SK-N-SH (cell line): ENCODE data around the gene MBP. TPM values are rescaled to one million over a fixed set of nuclear protein-coding genes. Genes with fewer than 3 reads are reported as not detected.

Experiments used
- CTCF ChIA-PET: fragments of 300-600, 350-600 bp; formaldehyde crosslinking; extraction: SDS; loops from one replicate; lab custom pipeline; 2021; lab: Yijun Ruan, JAX
- POLR2A ChIA-PET: fragments of 350-600 bp; sonication (Branson Sonifier 250); formaldehyde crosslinking; extraction: SDS; loops from one replicate; lab custom pipeline; 2020; ENCODE audit warnings: antibody characterized with exemption, inconsistent platforms; lab: Yijun Ruan, JAX
- DNase-seq: peaks from one replicate; pipeline ENCODE4 v3.0.0; 2012
- H2AFZ ChIP-seq: fragments of 200-600 bp; sonication (generic); 2 replicates; pipeline ENCODE4 v1.8.1; 2016; ENCODE audit warnings: antibody characterized with exemption, mild to moderate bottlenecking, low read depth
- H3F3A ChIP-seq: fragments of 200-600 bp; sonication (generic); replicated peaks from 2 replicates; pipeline ENCODE3; 2016; ENCODE audit warnings: antibody characterized with exemption, mild to moderate bottlenecking; ENCODE audit not compliant: insufficient read depth
- H3K27ac ChIP-seq, 2 experiments: fragments of 200-500 bp in 1 of 2; fragments of 200-600 bp in 1 of 2; sonication (Bioruptor generic) in 1 of 2; sonication (generic), shearing (Covaris generic) in 1 of 2; 2 replicates each; pipeline versions ENCODE4 v1.5.1 to v1.6.1; 2014 to 2016; ENCODE audit warnings: low read depth in 2 of 2, inconsistent platforms in 1 of 2, low read length in 1 of 2, mild to moderate bottlenecking in 1 of 2, mixed read lengths in 1 of 2
- H3K27me3 ChIP-seq: fragments of 200-600 bp; sonication (generic), shearing (Covaris generic); 2 replicates; pipeline ENCODE4 v1.6.1; 2016; ENCODE audit warnings: mixed run types; ENCODE audit not compliant: insufficient read depth
- H3K36me3 ChIP-seq, 2 experiments: fragments of 200-500 bp in 1 of 2; fragments of 200-600 bp in 1 of 2; sonication (Bioruptor generic) in 1 of 2; sonication (generic) in 1 of 2; replicated peaks in 1 of 2; 2 replicates each; pipeline versions ENCODE3 to v1.5.1; 2014 to 2016; ENCODE audit warnings: low read length in 1 of 2, mild to moderate bottlenecking in 1 of 2; ENCODE audit not compliant: insufficient read depth in 2 of 2, control insufficient read depth in 1 of 2
- H3K4me1 ChIP-seq, 2 experiments: fragments of 200-500 bp in 1 of 2; fragments of 200-600 bp in 1 of 2; sonication (Bioruptor generic) in 1 of 2; sonication (generic), shearing (Covaris generic) in 1 of 2; 2 replicates each; pipeline versions ENCODE4 v1.5.1 to v1.6.1; 2014 to 2016; ENCODE audit warnings: low read depth in 1 of 2, low read length in 1 of 2, mixed run types in 1 of 2; ENCODE audit not compliant: insufficient read depth in 2 of 2, control insufficient read depth in 1 of 2
- H3K4me2 ChIP-seq: fragments of 200-600 bp; sonication (generic), shearing (Covaris generic); 2 replicates; pipeline ENCODE4 v1.6.1; 2017; ENCODE audit warnings: mixed run types
- H3K4me3 ChIP-seq, 2 experiments: fragments of 200-500 bp in 1 of 2; fragments of 200-600 bp in 1 of 2; sonication (Bioruptor generic) in 1 of 2; sonication (generic), shearing (Covaris generic) in 1 of 2; 2 replicates each; pipeline versions ENCODE4 v1.5.1 to v1.8.1; 2014 to 2016; ENCODE audit warnings: low read depth in 2 of 2, inconsistent platforms in 1 of 2, low read length in 1 of 2, mild to moderate bottlenecking in 1 of 2, mixed read lengths in 1 of 2, moderate library complexity in 1 of 2
- H3K79me2 ChIP-seq: fragments of 200-600 bp; sonication (generic); 2 replicates; pipeline ENCODE4 v1.8.1; 2017; ENCODE audit warnings: mild to moderate bottlenecking; ENCODE audit not compliant: insufficient read depth
- H3K9ac ChIP-seq: fragments of 200-600 bp; sonication (generic); 2 replicates; pipeline ENCODE4 v1.6.1; 2017; ENCODE audit warnings: mixed run types
- H3K9me2 ChIP-seq: fragments of 200-600 bp; sonication (generic); 2 replicates; pipeline ENCODE4 v1.6.1; 2017; ENCODE audit warnings: mixed run types
- H3K9me3 ChIP-seq: fragments of 200-600 bp; sonication (generic); 2 replicates; pipeline ENCODE4 v1.6.1; 2017; ENCODE audit warnings: mixed run types, mild to moderate bottlenecking, moderate library complexity
- H4K20me1 ChIP-seq: fragments of 200-600 bp; sonication (generic); 2 replicates; pipeline ENCODE4 v1.6.1; 2017; ENCODE audit warnings: mild to moderate bottlenecking, mixed run types; ENCODE audit not compliant: insufficient read depth
- ELF1 ChIP-seq: IDR thresholded peaks from 2 replicates; pipeline ENCODE4 v1.4.0; 2012
- EZH2phosphoT487 ChIP-seq: fragments of 200-600 bp; sonication (generic); IDR thresholded peaks from 2 replicates; pipeline ENCODE4 v1.6.1; 2017; ENCODE audit warnings: low read depth, mixed run types, mild to moderate bottlenecking, antibody characterized with exemption, moderate library complexity, borderline replicate concordance
- FOXM1 ChIP-seq: IDR thresholded peaks from 2 replicates; pipeline ENCODE4 v1.4.0; 2012; ENCODE audit warnings: low read depth, mild to moderate bottlenecking
- IRF3 ChIP-seq: fragments of 150-350 bp; IDR thresholded peaks from 2 replicates; pipeline ENCODE4 v1.6.1; 2016; ENCODE audit warnings: mild to moderate bottlenecking, low read depth, low read length
- JUND ChIP-seq: IDR thresholded peaks from 2 replicates; pipeline ENCODE4 v1.4.0; 2012
- MXI1 ChIP-seq: IDR thresholded peaks from 2 replicates; pipeline ENCODE4 v1.6.1; 2012; ENCODE audit warnings: mild to moderate bottlenecking, low read depth, low read length, improper control_type of control experiment
- RAD21 ChIP-seq: IDR thresholded peaks from 2 replicates; pipeline ENCODE4 v1.6.1; 2012; ENCODE audit warnings: mild to moderate bottlenecking, low read length
- RFX5 ChIP-seq: IDR thresholded peaks from 2 replicates; pipeline ENCODE4 v1.6.1; 2012; ENCODE audit warnings: mild to moderate bottlenecking, improper control_type of control experiment, low read length
- RXRA ChIP-seq: IDR thresholded peaks from 2 replicates; pipeline ENCODE4 v1.4.0; 2012; ENCODE audit warnings: low read depth, mild to moderate bottlenecking, borderline replicate concordance
- SMC3 ChIP-seq: IDR thresholded peaks from 2 replicates; pipeline ENCODE4 v1.6.1; 2012; ENCODE audit warnings: low read depth, low read length, improper control_type of control experiment
- TAF1 ChIP-seq: IDR thresholded peaks from 2 replicates; pipeline ENCODE4 v1.6.1; 2012; ENCODE audit warnings: low read depth, mild to moderate bottlenecking, low read length, moderate library complexity, borderline replicate concordance
- TCF12 ChIP-seq: IDR thresholded peaks from 2 replicates; pipeline ENCODE4 v1.4.0; 2012
- USF2 ChIP-seq: fragments of 150-350 bp; IDR thresholded peaks from 2 replicates; pipeline ENCODE4 v1.6.1; 2017; ENCODE audit warnings: antibody characterized with exemption, low read length, low read depth, borderline replicate concordance
- WGBS: methylation state at CpG from one replicate; pipeline ENCODE4 v1.1.6; 2017; ENCODE audit warnings: low lambda C conversion rate; 5-methylcytosine and 5-hydroxymethylcytosine counted together
- polyA plus RNA-seq, 3 experiments: library from polyadenylated mRNA; depleted of rRNA; stranded (reverse); fragments of >200 nt; gene quantifications; 2 replicates each; pipeline ENCODE4 v1.2.3, GENCODE V29; 2012
- TF ChIP-seq, protein P1 (sequence below): IDR thresholded peaks from 2 replicates; pipeline ENCODE4 v1.4.0; 2012; ENCODE audit warnings: low read depth, borderline replicate concordance

Gene MBP
- polyA plus RNA-seq, 1 of the 3 experiments (the other 2 are of a cell fraction) = 1.6 TPM

DNA sequence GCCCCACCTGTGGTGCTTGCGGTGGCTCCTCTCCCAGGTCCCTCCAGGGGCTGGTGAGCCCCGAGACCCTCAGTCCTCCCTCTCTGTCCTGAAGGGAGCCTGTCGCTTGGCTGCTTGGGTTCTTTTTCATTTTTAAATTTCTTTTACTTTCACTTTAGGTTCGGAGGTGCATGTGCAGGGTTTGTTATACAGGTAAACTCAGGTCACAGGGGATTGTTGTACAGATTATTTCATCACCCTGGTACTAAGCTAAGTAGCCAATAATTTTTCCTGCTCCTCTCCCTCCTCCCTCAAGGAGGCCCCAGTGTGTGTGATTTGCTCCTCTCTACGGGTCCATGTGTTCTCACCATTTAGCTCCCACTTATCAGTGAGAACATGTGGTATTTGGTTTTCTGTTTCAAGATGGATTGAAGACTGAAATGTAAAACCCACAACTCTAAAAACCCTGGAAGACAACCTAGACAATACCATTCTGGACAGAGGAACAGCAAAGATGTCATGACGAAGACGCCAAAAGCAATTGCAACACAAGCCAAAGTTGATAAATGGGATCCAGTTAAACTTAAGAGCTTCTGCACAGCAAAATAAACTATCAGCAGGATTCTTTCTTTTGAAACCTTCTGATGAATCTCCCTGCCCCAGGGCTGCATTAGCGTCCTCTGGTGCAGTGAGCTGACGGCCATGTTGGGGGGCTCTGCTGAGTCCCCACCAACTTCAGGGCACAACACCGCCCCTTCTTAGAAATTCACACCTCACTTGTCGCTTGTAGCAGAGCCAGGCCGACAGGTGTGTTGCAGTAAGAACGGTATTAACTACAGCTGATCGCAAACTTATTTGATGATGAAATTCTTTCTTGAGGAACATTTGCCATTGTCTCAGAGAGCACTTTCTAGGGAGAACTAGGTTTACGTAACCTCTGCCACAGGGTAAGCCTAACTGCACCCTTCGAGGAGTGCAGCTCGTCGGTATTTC is 174.9 kb downstream of the MBP start:
- Histone ChIP-seq H3K27me3 (no peaks in the 10 kb centered on the region), H2AFZ (no peak overlapping the region), H3K4me1 (peaks cover 0 to 23% of the 10 kb centered on the region in 2 experiments; a peak in 2 of 4 replicates), H3K79me2 (no peaks in the 10 kb centered on the region), H3K9me2 (no peaks in the 10 kb centered on the region), H3K9ac (no peak overlapping the region), H3K4me2 (no peak overlapping the region), H3F3A (no peaks in the 10 kb centered on the region), H3K9me3 (no peaks in the 10 kb centered on the region), H3K36me3 (peaks cover 20 to 37% of the 10 kb centered on the region in 2 experiments), H3K27ac (no peak overlapping the region; a peak in 1 of 4 replicates)
- ChIA-PET CTCF (interaction anchor here (1.2 to 2.4 kb wide), 4 partner anchors 17 to 35 kb away, joined by 4 to 8 read pairs (median 4); no protein-coding TSS in a partner anchor), POLR2A (interaction anchor here (0.9 kb wide), 1 partner anchor 8 kb away, joined by 3 read pairs; no protein-coding TSS in a partner anchor)
- no peak for DNase-seq
- WGBS = 94% methylated on average over 15 of the region's 18 CpGs
- no peak for TF ChIP-seq JUND
- no peak for TF ChIP-seq EZH2phosphoT487
- no peak for TF ChIP-seq RAD21
- no peak for TF ChIP-seq RXRA
- TF ChIP-seq FOXM1 = no peak
- TF ChIP-seq MXI1 = no peak
- TF ChIP-seq TCF12 = no peak
- no peak for TF ChIP-seq TAF1
- TF ChIP-seq, protein P1, sequence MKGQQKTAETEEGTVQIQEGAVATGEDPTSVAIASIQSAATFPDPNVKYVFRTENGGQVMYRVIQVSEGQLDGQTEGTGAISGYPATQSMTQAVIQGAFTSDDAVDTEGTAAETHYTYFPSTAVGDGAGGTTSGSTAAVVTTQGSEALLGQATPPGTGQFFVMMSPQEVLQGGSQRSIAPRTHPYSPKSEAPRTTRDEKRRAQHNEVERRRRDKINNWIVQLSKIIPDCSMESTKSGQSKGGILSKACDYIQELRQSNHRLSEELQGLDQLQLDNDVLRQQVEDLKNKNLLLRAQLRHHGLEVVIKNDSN = no peak
- no peak for TF ChIP-seq USF2
- TF ChIP-seq RFX5 = no peak
- no peak for TF ChIP-seq IRF3
- TF ChIP-seq ELF1 = no peak
- no peak for TF ChIP-seq SMC3
- TF ChIP-seq, all 33 proteins: peak for 0
- no peaks in the 10 kb centered on the region for H4K20me1 ChIP-seq
- H3K4me3 ChIP-seq = no peak overlapping the region
